Fibroblast of the aortic adventitia (primary cell): ENCODE results near the gene SLC25A1. TPM values are rescaled to one million over a fixed set of nuclear protein-coding genes. Genes with fewer than 3 reads are reported as not detected.

Experiments
- DNase-seq: peaks from one replicate; pipeline ENCODE4 v3.0.0-alpha.2; 2010; ENCODE audit warnings: low read depth
- H3K4me3 ChIP-seq: 2 replicates; pipeline ENCODE4 v1.5.1; 2011; ENCODE audit warnings: low read depth, mild to moderate bottlenecking, control low read depth, low read length, moderate library complexity
- total RNA-seq: library from RNA; depleted of rRNA; stranded (reverse); fragments of >200 nt; gene quantifications from 2 replicates; pipeline ENCODE4 v1.2.3, GENCODE V29; 2012; ENCODE audit warnings: low replicate concordance
- TF ChIP-seq, protein P1 (sequence below): IDR thresholded peaks from 2 replicates; pipeline ENCODE4 v1.5.1; 2011; ENCODE audit warnings: mild to moderate bottlenecking, low read length, control low read depth, inconsistent platforms; ENCODE audit not compliant: insufficient read depth

SLC25A1 gene
- total RNA-seq, 1 donor: 53.4 TPM

- DNase-seq: no peak
- TF ChIP-seq, protein P1, sequence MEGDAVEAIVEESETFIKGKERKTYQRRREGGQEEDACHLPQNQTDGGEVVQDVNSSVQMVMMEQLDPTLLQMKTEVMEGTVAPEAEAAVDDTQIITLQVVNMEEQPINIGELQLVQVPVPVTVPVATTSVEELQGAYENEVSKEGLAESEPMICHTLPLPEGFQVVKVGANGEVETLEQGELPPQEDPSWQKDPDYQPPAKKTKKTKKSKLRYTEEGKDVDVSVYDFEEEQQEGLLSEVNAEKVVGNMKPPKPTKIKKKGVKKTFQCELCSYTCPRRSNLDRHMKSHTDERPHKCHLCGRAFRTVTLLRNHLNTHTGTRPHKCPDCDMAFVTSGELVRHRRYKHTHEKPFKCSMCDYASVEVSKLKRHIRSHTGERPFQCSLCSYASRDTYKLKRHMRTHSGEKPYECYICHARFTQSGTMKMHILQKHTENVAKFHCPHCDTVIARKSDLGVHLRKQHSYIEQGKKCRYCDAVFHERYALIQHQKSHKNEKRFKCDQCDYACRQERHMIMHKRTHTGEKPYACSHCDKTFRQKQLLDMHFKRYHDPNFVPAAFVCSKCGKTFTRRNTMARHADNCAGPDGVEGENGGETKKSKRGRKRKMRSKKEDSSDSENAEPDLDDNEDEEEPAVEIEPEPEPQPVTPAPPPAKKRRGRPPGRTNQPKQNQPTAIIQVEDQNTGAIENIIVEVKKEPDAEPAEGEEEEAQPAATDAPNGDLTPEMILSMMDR: no peak
- H3K4me3 ChIP-seq: no peak overlapping the region
Observed at GRCh38 chr22:19127329-19128008, 51.1 kb downstream of the SLC25A1 start.

GRCh38 chr22:19126309-19127273 lies 51.9 kb downstream of the SLC25A1 start:
- H3K4me3 ChIP-seq: no peak overlapping the region
- TF ChIP-seq, protein P1: no peak
- DNase-seq: no peak

Other genes starting within 250 kb of the SLC25A1 start
- gene PRODH, start 242.4 kb downstream of the SLC25A1 start, total RNA-seq: 0.74 TPM in 1 of 2 replicates, not detected in the other
- 29.2 and 42.7 TPM in 2 replicates for gene DGCR2, start 56.3 kb downstream of the SLC25A1 start, total RNA-seq
- not detected in 2 replicates for gene TSSK2, start 47.4 kb downstream of the SLC25A1 start, total RNA-seq
- 13.9 and 20.1 TPM in 2 replicates for gene ESS2, start 34.1 kb downstream of the SLC25A1 start, total RNA-seq
- gene GSC2, start 28.4 kb downstream of the SLC25A1 start, total RNA-seq: not detected in 2 replicates
- 4.6 and 7.1 TPM in 2 replicates for gene CLTCL1, start 113.0 kb upstream of the SLC25A1 start, total RNA-seq